GDM1 (cell line): ENCODE measurements around the gene CLPX.
A peak's percentile ranks its signal among the peaks of the same experiment; 100 is the strongest.
"Not testable (repeated sequence)": the region's sequence is repeated elsewhere in the genome, so short reads cannot be mapped to it uniquely, and the experiment has no call there.

Source experiments
- DNase-seq: peaks from one replicate; lab custom pipeline; 2025; lab: John Stamatoyannopoulos, UW

CLPX gene

DNA sequence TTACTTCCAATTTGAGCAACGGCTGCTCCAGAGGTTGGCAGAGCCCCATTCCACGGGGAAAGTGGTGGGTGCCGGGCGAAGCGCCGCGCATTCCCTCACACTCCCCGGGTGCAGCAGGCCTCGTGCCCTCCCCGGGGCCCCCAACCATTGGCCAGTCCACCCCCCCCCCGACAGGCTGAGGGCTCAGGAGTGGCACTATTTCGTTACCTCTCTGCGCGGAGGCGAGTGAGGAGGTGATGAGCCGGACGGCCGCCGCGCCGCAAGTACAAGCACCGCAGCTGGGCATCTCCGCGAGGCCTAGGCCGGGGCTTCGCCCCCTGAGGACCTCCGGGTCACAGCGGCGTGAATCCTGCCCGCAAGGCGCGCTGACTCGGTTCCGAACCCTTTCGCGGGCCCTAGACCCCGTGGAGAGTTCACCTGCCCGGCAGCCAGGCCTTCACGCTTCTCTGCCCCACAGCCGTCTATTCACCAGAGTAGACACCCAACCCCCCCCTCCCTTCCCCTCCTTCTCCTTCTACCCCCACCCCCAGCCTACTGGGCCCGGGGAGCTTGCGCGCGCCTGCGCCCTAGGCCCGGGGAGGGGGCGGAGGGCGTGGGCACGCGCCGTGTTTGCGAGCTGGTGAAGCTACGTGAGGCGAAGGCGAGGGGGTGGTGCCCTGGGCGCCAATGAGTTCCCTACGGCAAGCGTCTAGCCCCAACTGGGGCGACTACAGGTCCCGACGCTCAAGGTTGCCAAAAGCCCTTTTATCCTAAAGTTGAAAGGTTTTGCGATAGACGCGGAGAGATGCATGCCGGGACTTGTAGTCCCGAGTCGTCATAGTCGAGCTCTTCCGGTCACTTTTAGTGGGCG lies at the start of gene CLPX:
TSS of gene CLPX (minus strand) at position 475 of the 850 bp plus-strand sequence. CDS start at position 286, 189 bp downstream.
- DNase-seq, result peak; percentile 92

DNA sequence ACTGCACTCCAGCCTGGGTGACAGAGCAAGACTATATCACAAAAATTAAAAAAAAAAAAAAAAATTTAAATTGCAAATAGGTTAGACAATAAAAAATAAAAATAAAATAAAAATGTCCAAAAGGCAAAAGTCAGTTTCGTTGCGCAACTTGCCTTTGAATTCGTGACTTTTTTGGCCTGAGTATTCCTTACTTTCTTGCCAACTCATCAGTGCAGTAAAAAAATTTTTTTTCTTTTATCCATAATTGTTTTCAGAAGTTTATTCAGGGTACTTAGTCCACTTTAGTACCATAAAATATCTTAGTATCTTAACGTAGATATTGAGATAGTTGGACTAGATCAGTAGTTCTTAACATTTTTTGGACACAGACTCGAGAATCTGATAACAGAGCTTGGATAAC lies 48.6 kb upstream of the CLPX start:
- DNase-seq, result no peak

DNA sequence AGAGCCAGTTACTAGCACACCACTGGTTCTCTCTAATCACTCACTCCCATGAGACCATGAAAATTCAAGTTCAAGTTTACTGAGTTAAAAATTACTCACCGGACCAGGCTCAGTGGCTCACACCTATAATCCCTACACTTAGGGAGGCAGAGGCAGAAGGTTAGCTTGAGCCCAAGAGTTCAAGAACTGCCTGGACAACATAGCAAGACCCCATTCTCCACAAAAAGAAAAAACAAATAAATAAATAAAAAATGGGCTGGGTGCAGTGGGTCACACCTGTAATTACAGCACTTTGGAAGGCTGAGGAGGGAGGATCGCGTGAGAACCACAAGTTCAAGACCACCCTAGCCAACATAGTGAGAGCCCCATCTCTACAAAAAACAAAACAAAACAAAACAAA lies 47.4 kb upstream of the CLPX start:
- no peak for DNase-seq

DNA sequence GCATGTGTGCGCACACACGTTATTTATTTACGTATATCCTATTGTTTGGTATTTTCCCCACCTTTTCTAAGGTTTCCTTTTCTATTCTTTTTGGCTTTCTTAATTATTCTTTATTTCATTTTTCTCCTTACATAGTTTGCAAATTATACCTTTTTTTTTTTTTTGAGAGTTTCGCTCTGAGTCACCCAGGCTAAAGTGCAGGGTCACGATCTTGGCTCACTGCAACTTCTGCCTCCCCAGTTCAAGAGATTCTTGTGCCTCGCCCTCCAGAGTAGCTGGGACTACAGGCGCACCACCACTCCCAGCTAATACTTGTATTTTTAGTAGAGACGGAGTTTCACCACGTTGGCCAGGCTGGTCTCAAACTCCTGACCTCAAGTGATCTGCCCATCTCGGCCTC lies 46.2 kb upstream of the CLPX start:
- DNase-seq, result no peak

DNA sequence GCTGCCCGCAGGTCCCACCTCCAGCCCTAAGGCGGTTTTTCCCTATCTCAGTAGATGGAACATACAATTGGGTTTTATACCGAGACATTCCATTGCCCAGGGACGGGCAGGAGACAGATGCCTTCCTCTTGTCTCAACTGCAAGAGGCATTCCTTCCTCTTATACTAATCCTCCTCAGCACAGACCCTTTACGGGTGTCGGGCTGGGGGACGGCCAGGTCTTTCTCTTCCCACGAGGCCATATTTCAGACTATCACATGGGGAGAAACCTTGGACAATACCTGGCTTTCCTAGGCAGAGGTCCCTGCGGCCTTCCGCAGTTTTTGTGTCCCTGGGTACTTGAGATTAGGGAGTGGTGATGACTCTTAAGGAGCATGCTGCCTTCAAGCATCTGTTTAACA lies 41.8 kb upstream of the CLPX start:
- not testable (repeated sequence) for DNase-seq

DNA sequence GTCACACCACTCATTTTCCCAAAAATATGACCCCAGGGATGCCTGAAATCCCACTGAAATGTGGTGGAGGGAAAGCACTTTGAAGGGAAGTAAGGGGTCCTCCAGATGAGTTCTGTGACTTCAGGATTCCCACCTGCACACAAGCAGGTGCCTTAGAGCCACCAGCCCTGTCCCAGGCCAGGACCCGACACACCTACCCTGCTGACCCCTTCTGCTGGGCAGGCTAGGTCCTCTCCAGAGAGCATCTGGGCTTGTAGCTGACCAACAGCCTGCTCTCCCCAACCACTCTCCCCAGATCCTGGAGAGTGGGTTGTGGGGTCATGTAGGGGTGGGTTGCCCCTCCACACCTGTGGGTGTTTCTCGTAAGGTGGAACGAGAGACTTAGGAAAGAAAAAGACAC lies 41.1 kb upstream of the CLPX start:
- DNase-seq, result no peak

DNA sequence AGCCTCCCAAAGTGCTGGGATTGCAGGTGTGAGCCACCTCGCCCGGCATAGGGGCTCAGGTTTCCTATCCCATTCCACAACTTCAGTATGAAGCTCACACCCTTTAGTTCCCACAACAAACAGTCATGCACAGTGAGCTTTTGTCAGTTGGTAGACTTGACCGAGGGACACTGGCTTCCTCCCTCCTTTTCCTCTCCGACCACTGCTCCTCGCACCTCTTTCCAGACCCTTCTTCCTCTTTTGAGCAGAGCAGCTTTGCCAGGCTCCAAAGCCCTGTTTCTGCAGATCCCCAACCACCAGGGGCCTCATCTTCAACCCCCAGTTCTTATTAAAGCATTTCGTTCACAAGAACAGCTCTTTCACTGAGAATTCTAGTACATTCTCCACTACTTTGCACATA lies 38.9 kb upstream of the CLPX start:
- DNase-seq, result peak; percentile 36

DNA sequence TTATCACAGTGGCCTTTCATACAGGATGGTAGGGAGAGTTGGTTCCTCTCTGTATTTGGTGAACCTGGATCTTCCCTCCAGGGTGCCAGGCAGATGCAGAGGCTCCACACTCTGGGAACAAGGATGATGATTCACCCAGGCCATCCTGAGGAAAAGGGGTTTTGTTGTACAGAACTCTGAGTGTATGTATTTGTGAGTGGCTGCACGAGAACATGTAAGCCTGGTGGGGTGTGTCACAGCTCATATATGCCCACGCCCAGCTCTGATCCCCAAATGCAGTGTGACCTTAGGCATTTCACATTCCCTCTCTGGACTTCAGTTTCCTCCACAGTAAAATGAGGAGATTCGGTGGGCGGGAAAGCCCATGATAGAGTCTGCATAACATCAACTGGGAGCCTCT lies 37.7 kb upstream of the CLPX start:
- DNase-seq, result no peak

DNA sequence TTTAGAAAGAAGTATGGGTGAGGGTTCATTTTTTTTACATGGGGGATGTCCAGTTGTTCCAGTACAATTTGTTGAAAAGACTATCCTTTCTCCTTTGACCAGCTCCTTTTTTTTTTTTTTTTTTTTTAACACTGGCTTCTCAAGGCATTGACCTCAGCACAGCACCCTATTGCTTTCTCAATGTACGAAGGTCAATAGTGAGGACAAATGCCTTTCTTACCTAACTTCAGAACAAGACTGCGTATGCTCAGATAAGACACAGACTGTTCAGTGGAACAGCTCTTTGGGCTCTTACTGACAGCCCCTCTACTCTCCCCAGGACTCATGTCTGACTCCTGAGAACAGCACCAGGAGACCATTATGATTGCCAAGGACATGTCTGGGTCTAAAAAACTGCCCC lies 36.6 kb upstream of the CLPX start:
- DNase-seq, result no peak

DNA sequence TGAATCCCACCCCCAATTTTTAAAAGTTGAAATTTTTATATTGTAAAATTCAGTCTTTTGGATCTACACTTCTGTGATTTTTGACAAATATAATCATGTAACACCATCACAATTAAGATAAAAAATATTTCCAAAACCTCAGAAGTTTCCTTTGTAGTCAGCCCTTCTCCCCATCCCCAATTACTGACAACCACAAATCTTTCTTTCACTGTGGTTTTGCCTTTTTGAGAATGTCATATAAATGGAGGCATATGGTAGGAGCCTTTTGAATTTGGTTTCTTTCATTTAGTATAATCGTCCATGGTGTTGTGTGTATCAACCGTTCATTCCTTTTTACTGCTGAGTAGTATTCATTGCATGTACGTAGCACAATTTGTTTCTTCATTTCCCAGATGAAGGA lies 34.0 kb upstream of the CLPX start:
- no peak for DNase-seq

DNA sequence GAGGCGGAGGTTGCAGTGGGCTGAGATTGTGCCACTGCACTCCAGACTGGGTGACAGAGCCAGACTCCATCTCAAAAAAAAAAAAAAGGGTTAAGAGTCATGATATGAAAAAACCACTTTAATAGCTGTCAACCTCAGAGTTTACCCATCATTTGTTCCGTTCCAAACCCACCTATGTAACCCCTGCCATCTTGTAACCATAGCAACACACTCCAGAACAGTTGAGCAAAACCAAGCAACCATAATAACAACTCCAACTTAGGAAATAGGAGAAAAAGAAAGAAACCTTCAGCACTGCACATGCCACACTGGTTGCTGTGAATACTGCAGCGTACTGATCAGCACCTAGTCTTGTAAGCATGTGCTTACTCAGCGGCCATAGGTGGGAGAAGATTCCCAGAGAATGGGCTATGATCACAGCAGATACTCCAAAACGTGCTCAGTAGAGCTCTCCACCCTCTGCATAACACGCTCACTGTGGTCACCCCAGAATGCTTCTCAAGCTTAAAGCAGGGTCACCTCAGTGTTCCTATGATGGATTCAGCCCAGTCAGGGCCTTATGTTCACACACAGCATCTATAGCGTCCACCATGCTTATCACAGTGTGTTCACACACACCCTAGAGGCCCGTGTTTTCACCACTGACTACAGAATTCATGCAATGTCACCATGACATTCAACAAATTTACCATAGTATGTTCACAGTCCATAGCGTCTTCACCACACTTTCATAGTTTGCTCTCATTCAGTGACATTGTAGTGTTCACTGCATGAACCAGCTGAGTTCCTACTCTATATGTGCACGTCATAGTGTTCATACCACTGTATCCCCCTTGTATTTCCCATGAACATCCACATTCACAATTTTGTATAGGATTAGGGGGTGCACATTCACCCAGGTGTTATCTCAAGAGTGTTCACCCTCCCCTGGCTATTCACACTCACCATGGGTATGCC lies 32.7 kb upstream of the CLPX start:
- DNase-seq, result no peak

DNA sequence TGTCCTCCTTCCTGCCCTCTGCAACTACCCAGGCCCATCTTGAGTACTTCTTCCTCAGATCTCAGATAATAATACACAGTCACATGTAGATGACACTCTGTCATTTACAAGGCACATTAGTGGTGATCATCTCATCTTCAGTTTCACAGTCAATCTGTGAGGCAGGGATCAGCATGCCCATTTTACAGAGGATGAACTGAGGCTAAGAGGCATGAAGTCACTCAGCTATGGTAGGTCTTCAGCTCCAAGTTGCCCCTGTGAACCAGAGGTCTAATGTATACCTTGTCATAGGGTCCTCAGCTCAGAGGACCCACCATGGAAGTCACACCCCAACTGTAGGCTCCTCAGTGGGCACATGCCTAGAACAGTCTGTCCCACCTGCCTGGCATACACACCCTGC lies 30.4 kb upstream of the CLPX start:
- no peak for DNase-seq

DNA sequence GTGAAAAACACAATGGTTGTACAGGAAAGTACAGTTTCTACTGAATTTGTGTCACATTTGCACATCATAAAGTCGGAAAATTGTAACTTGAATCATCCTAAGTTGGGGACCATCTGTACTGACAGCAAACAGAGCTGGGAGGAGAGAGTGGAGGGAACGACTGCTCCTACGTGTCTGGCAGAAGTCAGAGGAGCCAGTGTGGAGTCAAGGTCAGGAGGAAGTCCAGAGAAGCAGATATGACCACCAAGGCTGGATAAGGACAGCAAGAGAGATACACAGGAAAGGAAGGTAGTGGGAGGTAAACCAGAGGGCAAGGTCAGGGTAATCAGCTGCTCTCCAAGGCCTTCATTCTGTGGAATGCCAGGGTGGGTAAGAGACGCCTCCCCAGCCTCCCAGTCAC lies 28.9 kb upstream of the CLPX start:
- DNase-seq, result no peak

DNA sequence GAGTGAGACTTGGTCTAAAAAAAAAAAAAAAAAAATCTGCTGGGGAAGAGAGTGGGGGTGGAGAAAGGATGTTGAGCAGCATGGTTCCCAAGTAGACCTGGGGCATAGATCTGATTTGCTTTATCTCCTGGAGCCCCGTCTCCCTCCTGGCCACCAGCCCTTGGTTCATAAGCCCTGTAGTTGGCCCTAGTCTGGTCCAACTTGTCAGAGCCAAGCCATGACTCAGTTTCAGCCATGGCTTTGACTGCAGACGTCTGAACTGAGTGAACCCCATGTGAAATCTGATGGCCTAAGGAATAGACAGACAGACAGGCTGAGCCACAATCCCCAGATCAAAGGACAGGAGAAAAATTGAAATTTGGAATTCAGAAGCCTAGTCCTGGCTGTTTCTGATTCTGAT lies 28.1 kb upstream of the CLPX start:
- no peak for DNase-seq

DNA sequence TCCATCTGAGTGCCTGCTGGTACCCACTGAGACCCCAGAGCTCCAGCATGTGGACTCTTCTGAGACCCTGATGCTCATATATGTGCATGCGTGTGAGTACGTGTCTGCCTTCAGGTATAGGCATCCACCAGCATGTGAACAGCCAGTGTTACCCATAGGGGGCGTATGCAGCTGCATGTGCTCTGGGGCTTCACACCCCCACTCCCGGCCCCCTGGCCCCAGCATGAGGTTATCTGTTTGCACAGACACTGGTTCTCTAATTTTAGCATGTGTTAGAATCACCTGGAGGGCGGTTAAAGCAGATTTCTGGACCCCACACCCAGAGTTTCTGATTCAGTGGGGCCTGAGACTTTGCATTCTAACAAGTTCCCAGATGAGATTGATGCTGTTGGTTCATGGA lies 27.0 kb upstream of the CLPX start:
- DNase-seq, result no peak

DNA sequence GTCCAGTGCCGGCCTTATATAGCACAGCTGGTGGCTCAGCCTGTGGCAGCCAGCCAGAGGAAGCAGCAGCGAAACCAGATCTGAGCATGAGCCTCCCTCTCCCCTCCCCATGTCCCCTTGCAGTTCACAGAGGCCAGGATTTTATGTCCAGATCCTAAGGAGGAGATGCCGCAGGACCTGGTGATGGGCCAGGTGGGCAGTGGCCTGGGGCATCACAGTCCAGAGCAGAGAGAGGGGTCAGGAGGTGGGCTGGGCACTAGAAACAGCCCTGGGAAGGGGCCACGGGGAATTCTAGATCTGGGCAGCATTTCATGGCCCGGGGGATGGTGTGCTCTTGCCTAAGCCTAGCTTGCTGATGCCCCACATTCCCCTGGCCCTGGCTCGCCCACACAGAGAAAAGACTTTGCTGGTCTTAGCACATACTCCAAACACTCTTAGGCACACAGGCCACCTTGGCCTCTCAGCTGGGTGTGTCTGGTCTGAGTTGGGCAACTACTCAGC lies 26.4 kb upstream of the CLPX start:
- no peak for DNase-seq

DNA sequence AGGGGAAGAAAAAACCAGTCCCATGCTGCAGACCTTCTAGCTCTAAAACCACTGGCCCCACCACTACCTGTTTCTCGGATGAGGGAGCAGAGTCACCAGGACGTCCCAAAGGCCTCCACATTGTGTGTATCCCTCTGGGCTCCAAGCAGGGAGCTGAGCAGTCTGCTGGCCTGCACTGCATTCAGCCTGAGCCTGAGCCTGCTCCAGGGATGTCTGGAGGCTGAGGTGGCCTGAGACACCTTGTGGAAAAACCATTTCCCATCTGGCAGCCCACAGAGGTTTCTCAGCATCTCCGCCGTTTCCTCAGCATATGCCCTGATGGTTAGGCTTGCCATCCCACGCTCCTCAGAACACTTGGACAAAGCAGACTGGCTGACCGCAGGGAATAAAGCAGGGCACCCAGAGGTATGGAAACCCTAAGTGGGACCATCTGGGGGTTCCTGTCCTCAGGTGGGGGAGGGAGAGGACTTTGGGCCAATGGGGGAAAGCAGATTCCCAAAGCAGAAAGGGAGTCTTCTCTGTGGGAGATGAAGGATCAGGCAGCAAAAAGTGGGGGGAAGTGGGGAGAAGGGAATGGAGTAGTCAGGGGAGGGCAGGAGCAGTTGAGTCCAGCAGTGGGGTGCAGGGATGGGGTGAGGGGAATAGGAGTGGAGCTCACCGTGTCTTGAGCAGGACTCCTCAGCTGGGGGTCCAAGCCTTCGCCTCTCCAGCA lies 25.8 kb upstream of the CLPX start, which contains the start of gene CILP:
TSS of gene CILP (minus strand) at position 704 of the 712 bp plus-strand sequence. CDS start 1,718 bp downstream, outside the sequence.
- no peak for DNase-seq

DNA sequence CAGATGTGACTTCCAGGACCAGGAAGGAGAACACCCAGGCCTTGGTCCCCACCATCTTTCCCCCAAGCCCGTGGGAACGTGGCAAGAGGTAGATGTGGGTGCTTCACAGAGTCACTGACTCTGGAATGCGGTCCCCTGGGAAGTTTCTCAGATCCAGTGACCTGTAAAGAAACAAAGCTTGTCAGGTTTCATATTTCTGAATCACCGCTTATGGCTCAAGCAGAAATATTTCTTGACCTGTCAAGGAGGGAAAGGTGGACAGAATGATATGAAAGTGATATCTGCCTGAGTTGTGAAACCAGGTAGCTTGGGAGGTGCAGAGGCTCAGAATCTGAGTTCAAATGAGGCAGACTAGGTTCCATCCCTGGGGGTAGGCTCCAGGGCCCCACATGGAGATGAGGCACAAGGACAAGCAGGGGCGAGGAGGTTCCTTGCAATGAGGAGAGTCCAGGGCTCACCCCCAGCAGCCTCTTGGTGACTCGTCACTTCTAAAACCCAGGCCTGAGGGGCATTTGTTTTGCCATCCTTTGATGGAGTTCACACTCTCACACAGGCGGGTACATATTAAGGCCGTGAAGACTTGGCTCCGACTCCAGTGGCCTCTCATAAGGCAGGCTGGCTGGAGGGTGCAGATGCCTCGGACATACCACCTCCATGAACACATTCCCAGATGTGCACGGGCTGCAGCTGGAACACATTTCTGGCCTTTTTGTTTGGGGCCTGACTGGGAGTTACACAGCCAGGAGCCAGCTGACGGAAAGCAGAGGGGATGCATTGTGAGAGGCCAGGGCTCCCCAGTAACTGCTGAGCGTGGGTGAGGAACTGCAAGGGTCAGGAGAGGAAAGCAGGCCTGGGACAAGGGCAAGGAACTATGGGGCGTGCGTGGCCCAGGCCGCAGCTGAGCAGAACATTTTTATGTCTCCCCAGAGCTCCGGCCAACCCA lies 24.8 kb upstream of the CLPX start:
- no peak for DNase-seq

DNA sequence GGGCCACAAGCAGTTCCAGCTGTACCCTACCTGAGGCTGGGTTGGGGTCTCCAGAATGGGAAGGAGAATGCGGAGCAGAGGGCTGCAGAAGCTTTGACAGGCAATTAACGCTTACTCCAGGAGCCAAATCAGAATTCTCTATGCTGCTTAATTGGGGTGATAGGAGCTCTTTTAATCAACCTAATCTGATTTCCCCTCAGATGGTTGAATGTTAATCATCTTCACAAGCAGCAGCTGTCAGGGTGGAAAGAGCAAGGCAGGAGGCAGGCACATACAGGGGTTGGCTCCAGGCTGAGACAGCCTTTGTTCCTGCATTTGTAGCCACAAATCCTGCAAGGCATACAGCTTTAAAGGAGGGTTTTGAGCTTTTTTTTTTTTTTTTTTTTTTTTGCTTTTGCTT lies 23.5 kb upstream of the CLPX start:
- no peak for DNase-seq

DNA sequence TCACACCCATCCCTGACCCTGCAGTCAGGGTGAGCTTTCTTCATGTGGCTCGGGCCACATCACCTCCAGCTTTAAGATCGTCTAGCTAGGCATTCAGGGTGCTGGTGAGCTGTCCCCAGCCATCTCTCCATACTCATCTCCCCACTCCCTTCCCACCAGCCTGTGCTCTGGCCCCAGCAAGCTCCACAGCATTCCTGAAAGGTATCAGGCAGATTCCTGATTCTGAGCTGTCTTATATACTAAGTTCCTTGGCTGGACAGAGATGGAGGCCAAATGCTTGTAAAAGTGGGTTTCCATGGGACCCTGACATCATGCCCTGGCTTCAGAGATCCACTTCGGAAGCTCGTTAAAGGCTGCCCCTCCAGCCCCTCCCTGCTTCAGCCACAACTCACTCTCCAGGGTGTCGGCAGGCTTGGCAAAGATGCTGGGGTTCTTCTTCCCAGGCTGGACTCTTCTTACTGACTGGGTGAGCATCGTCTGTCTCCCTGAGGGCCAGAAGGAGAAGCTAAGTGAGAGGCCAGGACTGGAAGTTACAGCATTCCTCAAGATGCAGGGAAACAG lies 22.2 kb upstream of the CLPX start:
- no peak for DNase-seq

DNA sequence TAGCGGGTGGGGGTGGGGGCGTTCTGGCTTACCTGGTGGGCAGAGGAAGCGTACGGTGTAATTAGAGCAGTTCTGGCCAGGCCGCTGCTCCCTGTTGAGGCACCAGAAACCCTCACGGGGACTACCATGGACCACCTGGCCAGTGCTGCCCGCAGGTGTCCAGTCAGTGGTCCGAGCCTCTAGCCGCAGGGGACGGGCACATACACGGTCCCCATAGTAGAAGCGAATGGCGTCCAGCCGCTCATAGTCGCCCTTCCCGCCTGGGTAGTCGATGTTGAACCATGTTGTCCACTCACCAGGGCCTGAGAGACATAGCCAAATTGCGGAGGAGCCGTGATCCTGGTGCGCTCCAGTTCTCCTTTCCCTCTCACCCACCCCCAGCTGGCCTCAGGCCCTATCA lies 21.6 kb upstream of the CLPX start:
- no peak for DNase-seq
